GM08714 (cell line): ENCODE measurements around the gene ASCL5.

Experiments
- H3K4me3 ChIP-seq: fragments of 200-500 bp; sonication (Bioruptor generic); 2 replicates; pipeline ENCODE4 v1.5.1; 2014; ENCODE audit warnings: mild to moderate bottlenecking, low read length, inconsistent platforms
- ZNF274 ChIP-seq: IDR thresholded peaks from 2 replicates; pipeline ENCODE4 v1.6.1; 2012; ENCODE audit warnings: mild to moderate bottlenecking, low read depth, low read length

ASCL5 gene

DNA sequence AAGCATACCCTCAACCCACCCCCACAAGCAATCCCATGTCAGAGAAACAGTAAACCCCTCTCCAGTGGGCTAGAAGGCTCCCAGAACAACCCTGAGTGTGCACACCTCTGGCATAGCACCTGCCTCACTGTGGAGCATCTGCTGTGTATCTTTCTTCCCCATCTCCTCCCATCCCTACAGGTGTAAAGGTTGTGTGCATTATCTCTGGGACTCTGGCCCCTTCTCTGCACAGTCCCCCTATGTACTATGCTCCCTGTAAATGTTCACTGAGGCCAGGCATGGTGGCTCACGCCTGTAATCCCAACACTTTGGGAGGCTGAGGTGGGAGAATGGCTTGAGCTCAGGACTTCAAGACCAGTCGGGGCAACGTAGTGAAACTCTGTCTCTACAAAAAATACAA is 14.1 kb downstream of the ASCL5 start:
- TF ChIP-seq ZNF274: no peak
- H3K4me3 ChIP-seq: no peak overlapping the region

DNA sequence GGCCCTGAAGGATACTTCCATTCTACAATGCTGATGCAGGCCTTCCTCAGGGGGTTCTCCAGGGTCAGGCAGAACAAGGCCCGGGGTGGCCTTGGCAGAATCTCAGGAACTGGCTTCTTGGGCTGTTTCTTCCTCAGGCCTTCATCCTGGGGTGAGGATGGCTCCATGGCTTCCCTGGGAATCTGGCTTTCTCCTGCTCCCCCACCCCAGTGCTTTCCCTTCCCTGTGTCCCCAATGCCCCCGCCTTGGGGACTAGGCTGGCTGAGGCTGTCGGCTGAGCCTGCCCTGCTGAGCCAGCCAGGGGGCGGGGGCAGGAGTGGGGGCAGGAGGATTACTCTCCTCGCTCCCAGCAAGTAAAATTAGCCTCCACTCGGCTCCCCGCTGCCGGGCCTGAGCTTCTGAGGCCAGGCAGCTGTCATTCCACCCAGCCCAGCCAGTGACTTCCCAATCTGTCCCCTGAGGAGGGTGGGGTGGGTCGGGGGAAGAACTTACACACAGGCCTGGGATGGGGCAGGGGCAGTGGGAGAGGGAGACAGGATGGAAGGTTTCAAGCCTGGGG is 14.7 kb downstream of the ASCL5 start, which contains the start of gene CACNA1S:
TSS of gene CACNA1S (minus strand) at position 254 of the 559 bp plus-strand sequence. CDS start at position 167, 87 bp downstream.
- H3K4me3 ChIP-seq: no peak within 1 kb of the TSS
- no peak for TF ChIP-seq ZNF274

- H3K4me3 ChIP-seq: no peak overlapping the region
- TF ChIP-seq ZNF274: no peak
Measured at GRCh38 chr1:201111672-201112071, 15.3 kb downstream of the ASCL5 start.

DNA sequence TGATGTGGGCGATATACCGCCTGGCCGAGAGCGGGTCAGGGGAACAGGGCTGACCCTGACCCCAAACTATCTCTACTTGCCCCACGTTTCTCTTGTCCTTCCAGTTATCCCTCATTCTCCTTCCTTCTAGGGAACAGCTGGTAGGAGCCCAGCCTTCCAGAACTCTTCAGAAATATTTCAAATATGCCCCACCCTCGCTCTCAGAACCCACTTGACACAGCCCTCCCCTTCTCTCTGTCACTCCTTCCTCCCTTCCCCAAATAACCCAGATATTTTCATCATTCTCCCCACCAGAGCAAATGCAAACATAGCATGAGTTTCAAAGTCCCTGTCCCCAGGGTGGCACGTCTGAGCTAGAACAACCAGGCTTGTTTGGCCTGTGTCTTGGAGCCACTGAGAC is 15.8 kb downstream of the ASCL5 start:
- no peak overlapping the region for H3K4me3 ChIP-seq
- TF ChIP-seq ZNF274: no peak

- no peak for TF ChIP-seq ZNF274
- H3K4me3 ChIP-seq: no peak overlapping the region
Measured at GRCh38 chr1:201110616-201111015, 16.4 kb downstream of the ASCL5 start.

DNA sequence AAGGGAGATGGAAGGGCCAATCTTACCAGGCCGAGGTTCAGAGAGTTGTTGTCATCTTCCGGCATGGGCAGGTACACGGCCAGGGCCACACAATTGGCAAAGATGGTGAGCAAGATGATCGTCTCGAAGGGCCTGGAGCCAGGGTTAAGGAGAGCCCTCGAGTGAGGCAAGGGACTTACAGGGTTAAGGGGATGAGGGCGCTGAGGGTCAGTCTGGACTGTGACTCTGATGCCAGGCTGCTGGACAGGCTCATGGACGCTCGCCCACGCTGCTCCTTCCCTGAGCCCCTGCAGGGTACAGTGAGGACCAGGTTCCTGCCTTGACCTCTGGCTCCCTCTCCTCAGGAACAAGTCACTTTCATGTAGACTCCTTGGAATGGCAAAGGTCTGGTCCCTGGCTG is 16.8 kb downstream of the ASCL5 start:
- no peak for TF ChIP-seq ZNF274
- H3K4me3 ChIP-seq: no peak overlapping the region

GRCh38 chr1:201109651-201110050 is 17.3 kb downstream of the ASCL5 start:
- no peak for TF ChIP-seq ZNF274
- H3K4me3 ChIP-seq: no peak overlapping the region

DNA sequence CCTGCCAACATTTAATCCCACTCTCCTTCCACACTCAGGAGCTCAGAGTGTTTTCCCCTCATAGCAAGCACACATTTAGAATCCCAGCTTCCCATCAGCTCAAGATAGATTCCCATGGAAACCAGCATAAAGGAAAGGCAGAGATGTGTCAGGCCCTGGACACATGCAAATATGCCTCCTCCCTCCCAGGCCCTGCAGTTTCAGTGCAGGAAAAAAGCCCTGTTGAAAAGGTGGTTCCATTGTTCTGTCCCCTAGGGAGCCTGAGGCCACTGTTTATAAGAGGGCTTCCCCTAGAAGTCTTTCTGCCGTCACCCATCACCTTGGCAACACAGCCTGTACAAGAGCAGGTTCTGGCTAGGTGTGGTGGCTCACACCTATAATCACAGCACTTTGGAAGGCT is 18.4 kb downstream of the ASCL5 start:
- no peak for TF ChIP-seq ZNF274
- H3K4me3 ChIP-seq: no peak overlapping the region

DNA sequence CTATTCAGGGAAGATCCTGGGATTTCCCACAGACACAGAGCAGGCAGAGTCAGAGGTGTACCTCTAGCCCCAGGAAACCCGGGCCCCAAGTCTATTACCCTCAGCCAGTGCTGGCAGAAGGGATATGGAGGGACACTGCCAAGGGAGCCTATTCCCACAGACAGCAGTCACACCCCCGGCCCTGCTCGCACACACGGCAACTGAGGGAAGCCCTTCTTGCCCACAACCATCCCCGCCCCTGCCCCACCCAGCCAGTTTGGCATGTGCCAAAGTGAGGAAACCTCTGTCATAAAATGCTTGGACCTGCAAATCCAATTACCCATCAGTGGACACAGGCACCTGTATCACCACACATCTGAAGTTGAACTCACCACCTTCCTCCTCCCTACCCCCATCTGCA is 21.3 kb downstream of the ASCL5 start:
- no peak overlapping the region for H3K4me3 ChIP-seq
- no peak for TF ChIP-seq ZNF274

DNA sequence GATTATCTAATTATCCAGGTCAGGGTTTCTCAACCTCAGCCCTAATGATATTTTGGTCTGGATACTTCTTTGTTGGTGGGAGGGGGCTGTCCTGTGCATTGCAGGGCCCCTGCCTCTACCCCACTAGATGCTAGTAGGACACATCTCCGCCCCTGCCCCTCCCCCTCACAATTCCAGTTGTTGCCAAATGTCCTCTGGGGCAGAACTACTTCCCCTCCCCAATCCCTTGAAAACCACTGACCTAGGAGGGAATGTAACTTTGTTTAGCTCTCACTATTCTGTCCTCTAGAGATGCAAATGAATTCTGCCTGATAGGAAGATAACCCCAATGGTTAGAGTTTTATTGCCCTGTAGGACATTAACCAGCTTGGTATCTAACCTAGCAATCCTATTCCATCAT is 22.8 kb downstream of the ASCL5 start:
- no peak for TF ChIP-seq ZNF274
- no peak overlapping the region for H3K4me3 ChIP-seq

GRCh38 chr1:201103666-201104065 is 23.3 kb downstream of the ASCL5 start:
- no peak overlapping the region for H3K4me3 ChIP-seq
- no peak for TF ChIP-seq ZNF274

- H3K4me3 ChIP-seq: no peak overlapping the region
- TF ChIP-seq ZNF274: no peak
Measured at GRCh38 chr1:201100169-201100930, 26.6 kb downstream of the ASCL5 start.

DNA sequence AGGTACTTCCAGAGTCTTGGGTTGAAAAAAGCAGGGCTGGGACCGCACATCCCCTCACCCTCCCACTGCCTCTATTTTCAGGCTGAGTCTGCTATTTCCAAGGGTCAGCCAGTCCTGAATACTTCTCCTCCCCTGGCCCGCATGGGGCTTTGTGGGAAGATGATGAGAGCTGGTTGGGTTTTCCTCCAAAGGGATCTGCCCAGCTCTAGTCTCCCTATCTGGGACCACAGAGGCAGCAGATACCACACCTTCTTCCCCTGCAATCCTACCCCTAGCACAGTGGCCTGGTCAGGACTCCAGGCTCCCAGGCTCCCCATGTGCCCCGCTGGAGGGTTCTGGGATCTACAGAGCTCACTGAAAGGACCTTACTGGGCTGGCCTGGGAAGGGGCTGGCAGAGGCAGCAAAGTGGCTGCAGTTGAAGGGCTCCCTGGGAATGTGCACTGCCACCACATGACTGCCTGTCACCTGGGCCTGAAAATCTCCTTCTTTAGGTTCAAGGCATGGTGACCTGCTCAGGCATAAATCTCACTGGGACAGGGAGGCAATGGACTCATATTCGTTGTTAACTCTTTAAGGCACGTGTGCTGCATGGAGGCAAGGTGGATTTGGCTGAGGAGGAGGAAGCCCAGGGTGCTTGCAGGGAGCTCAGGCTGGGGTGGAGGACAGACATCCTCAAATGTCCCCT is 27.8 kb downstream of the ASCL5 start:
- no peak overlapping the region for H3K4me3 ChIP-seq

DNA sequence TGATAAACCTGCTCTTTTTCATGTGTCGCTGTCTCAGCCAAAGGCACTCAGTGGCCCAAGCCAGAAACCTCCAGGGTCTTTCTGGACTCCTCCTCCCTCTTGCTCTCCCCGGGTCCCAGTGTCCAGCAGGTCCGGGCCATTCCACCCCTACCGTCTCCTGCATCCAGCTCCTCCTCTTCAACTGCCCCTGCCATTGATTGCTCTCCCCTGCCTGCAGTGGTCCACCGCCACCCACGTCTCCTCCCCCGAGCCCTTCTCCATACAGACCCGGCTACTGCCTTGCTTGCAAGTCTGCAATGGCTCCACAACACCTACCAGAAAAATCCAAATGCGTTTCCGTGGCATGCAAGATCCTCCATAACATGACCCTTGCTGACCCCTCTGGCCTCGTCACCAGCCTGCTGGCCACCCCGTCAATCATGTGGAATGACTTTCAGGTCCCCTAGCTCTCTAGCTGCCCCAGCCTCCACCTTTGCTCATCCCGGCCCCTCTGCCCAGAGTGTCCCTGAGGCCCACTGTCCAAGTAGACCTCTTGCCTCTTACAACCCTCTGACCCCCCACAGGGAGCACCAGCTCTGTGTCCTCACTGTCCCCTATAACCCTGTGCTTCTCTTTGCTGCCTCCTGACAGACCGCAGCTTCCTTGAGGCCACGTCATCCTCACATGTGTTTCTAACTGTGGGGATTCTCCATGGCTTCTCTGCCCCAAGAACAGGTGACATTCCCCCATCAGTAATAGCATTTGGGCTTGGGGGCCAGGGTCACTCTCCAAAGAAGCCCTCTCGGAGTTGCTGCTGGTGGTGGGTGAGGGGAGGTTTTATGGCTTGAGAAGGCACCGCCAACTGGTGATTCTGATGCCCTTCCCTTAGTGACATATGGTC is 29.8 kb downstream of the ASCL5 start:
- TF ChIP-seq ZNF274: no peak
- H3K4me3 ChIP-seq: no peak overlapping the region

More for the DNA sequence above, 27.8 kb downstream of the ASCL5 start:
- no peak for TF ChIP-seq ZNF274
